Activated naive CD4-positive, alpha-beta T cell treated with anti-CD3 and anti-CD28 coated beads, Interleukin-2, amount 50 U/mL, for 24 hours (primary cell): Measurements from ENCODE around the gene SPON2.

ENCODE experiments used
- H3K27ac Mint-ChIP-seq: one replicate; pipeline ENCODE4 v1.8.0; 2021; ENCODE audit warnings: mild to moderate bottlenecking, mixed read lengths
- H3K27me3 Mint-ChIP-seq: one replicate; pipeline ENCODE4 v1.8.0; 2021; ENCODE audit warnings: mixed read lengths
- H3K36me3 Mint-ChIP-seq: one replicate; pipeline ENCODE4 v1.8.0; 2021; ENCODE audit warnings: mixed read lengths
- H3K4me1 Mint-ChIP-seq: one replicate; pipeline ENCODE4 v1.8.0; 2021; ENCODE audit warnings: mixed read lengths
- H3K4me3 Mint-ChIP-seq: one replicate; pipeline ENCODE4 v1.8.0; 2021; ENCODE audit warnings: mild to moderate bottlenecking, mixed read lengths
- H3K9me3 Mint-ChIP-seq: one replicate; pipeline ENCODE4 v1.8.0; 2021; ENCODE audit warnings: mixed read lengths

Gene SPON2

GRCh38 chr4:1124818-1125217 lies 47.6 kb downstream of the SPON2 start:
- Mint-ChIP-seq H3K27me3 (peaks cover 8% of the 10 kb centered on the region), H3K4me3 (no peak overlapping the region), H3K36me3 (no peaks in the 10 kb centered on the region), H3K27ac (no peak overlapping the region), H3K4me1 (no peaks in the 10 kb centered on the region), H3K9me3 (no peaks in the 10 kb centered on the region)

GRCh38 chr4:1122505-1122904 lies 49.9 kb downstream of the SPON2 start:
- peaks cover 4% of the 10 kb centered on the region for H3K27me3 Mint-ChIP-seq
- no peaks in the 10 kb centered on the region for H3K36me3 Mint-ChIP-seq
- H3K4me3 Mint-ChIP-seq: no peak overlapping the region
- H3K27ac Mint-ChIP-seq: no peak overlapping the region
- H3K9me3 Mint-ChIP-seq: no peaks in the 10 kb centered on the region
- H3K4me1 Mint-ChIP-seq: no peaks in the 10 kb centered on the region
